Stimulated activated CD8-positive, alpha-beta memory T cell treated with anti-CD3 and anti-CD28 coated beads, Interleukin-2, amount 100 ng/mL, for 48 hours (primary cell): ENCODE results near the gene PXDN.
A peak's percentile ranks its signal among the peaks of the same experiment; 100 is the strongest.

Source experiments
- DNase-seq, 2 donors: peaks; one replicate each; pipeline ENCODE4 v3.0.0-alpha.2; 2020; ENCODE audit warnings: low read depth in 2 of 2

PXDN gene

GRCh38 chr2:1755436-1756191, 11.3 kb upstream of the PXDN start:
- no peak for DNase-seq

- DNase-seq, result no peak
Observed at GRCh38 chr2:1754461-1755170, 10.3 kb upstream of the PXDN start.

DNA sequence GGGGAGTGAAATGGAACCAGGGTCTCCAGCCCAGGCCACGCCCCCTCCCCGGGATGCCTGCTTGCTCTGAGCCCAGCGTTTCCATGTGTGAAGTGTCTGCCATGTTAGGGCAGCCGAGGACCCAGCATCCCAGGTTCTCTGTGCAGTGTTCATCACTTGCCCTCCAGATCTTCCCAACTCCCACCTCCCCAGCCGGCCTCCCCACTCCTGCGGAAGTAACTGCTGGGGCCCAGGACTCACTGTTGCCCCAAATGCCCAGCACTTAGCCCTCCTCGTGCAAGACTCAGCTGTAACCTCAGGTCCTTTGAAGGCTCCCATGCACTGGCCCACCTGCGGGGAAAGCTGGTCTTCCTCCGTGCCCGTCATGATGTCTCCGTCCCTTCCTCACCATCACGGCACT, 9.7 kb upstream of the PXDN start:
- no peak for DNase-seq

DNA sequence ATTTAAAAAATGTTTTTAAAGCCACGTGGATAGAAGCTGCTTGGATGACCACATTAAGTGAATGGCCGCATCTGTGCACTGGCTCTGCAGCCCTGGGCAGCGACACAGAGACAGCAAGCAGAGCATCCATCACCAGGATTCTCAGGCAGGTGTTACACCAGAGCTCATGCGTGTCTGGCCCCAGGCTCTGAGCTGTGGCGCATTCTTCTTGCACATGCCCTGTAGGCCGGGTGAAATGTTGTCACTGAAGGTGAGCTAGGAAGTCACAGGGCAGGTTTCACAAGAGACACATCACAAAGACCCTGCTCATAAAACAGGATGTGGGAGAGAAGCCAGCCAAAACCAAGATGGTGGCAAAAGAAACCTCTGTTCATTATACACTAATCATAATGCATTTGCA, 8.4 kb upstream of the PXDN start:
- no peak for DNase-seq

DNA sequence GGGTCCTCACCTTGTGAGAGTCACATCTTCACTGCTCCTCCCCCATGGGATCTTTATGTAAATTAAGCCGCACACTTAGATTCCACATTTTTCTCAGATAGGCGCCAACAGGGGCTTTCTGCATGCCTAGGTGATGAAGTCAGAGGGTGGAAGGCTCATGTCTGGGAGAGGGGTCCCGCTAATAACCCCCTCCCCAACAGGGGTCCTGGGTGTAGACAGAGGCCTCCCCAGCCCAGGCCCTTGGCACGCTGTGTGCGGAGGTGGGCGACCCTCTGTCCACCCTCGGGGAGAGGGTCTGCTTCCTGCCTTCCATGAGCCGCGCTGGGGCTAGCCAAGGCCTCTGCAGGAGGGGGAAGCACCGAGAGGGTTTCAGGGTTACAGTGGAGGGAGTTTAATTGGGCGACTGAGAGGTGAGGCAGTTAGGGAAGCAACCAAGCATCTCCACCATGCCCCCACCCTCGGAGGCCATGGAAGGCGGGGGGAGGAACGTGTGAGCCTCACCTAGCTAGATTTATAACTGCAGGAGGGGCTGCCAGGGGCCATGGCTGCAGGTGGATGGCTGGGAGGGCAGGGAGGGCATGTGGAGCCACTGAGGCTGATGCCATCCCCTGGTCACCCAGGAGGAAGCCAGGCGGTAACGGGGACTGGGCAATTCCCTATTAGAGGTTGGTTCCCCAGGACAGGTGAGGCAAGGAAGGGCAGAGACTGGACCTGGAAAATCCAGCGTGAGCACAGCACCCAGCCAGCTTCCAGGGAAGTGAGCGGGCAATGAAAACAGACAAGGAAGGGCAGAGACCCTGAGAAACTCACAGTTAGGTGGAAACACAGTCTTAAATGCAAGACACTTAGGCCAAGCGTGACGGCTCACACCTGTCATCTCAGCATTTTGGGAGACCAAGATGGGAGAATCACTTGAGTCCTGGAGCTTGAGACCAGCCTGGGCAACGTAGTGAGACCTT, 7.7 kb upstream of the PXDN start:
- DNase-seq, result no peak

DNA sequence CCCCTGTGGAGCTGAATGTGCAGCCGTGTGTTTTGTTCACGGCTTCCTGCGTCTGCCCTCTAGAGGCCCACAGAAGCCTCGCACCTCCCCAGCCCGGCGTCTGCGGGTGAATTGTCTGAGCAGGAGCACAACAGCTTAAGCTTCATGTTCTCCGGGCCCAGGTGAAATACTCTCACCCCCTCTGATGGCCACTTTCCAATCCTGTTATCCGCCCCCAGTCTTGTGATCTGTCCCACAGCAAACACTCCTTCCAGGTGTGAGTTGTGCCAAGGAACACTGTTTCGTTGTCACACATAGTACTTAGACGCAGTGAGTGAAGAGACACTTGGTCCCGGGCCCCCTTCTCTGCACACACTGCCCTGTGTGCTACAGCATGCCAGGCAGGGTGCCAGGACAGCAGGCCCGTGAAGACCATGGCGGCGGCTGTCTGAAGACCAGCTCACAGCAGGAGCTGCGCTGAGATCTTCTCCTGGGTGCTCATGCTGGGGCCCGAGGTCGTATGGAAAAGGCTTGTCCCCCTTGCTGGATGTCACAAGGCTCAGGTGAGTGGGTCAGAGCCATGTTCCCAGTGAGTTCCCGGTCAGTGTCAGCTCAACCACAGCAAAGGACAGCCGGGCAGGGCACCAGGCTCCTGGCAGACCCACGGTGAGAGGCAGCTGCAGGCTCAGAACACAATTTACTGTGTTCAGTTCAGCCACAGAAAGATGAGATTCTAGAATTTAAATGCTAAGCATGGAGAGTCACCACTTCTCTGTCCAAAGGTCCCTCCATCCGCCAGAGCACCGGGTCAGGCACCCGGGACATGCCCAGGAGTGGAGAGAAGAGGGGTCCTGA, 6.8 kb upstream of the PXDN start:
- DNase-seq, result peak; percentile 22 to 37

GRCh38 chr2:1750270-1750932, 6.1 kb upstream of the PXDN start:
- DNase-seq, result no peak

DNA sequence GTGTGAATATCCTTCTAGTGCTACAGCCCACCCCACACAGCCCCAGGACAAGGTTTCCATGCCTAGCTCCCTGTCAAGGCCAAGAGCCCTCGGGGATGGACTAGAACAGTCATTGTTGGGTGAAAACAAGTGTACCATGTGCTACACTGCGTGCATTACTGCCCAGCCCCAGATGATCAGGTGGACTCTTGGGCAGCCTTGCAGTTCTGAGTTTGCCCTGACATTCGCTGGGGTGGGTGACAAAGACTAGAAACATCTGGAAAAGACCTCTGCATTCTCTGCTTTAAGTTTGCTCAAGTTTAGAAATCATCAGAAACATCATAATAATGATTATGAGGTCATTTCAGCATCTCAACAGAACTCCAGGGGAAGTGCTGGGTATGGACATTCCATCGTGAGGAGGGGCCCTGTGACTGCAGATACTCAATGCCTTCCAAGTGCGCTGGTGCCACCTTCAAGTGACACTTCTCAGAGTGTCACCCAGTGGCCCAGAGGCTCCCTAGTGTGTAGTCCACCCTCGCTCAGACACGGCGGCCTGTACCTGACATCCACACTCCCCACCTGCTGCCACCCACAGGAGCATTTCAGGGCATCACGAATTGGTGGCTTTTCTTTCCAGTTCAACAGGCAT, 5.3 kb upstream of the PXDN start:
- DNase-seq, result no peak

- no peak for DNase-seq
Observed at GRCh38 chr2:1748741-1749488, 4.6 kb upstream of the PXDN start.

- no peak for DNase-seq
Observed at GRCh38 chr2:1748176-1748740, 3.9 kb upstream of the PXDN start.

- DNase-seq, result no peak
Observed at GRCh38 chr2:1747065-1747941, 3.0 kb upstream of the PXDN start.

DNA sequence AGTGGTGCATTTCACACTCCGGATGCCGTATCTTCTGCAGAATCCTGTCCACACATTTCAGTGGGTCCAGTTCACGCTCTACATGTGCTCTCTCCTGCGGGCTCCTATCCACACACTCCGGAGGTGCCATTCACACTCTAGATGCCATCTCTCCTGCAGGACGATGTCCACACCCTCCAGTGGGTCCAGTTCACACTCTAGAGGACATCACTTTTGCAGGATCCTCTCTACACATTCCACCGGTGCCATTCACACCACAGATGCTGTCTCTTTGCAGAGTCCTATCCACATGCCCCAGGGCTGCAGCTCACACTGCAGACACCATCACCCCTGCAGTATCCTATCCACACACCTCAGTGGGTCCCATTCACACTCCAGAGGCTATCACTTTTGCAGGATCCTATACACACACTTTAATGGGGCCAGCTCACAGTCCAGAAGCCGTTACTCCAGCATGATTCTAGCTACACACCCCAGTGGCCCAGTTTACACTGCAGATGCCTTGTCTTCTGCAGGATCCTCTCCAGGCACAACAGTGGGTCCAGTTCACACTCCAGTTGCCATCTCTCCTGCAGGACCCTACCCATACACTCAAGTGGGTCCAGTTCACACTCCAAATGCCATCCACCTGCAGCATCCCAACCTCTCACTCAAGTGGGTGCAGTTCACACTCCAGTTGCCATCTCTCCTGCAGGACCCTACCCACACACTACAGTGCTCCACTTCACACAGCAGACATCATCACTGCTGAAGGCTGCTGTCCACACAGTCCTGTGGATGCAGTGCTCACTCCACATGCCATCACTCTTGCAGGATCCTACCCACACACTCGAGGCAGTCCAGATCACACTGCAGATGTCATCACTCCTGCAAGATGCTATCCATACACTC, 2.1 kb upstream of the PXDN start:
- DNase-seq, result no peak

- DNase-seq, result no peak
Observed at GRCh38 chr2:1745171-1746023, 1.1 kb upstream of the PXDN start.

GRCh38 chr2:1744151-1744445, 217 bp downstream of the PXDN start:
- DNase-seq, result no peak

GRCh38 chr2:1743396-1744150, 742 bp downstream of the PXDN start:
- no peak for DNase-seq
